GM23248 (cell line): Measurements from ENCODE around the gene RANBP10. TPM values are rescaled to one million over a fixed set of nuclear protein-coding genes. Genes with fewer than 3 reads are reported as not detected.

Experiments used
- DNase-seq: peaks from one replicate; pipeline ENCODE4 v3.0.0-alpha.2; 2015
- H2AFZ ChIP-seq: fragments of 200-600 bp; sonication (generic); 2 replicates; pipeline ENCODE4 v1.6.1; 2016; ENCODE audit warnings: antibody characterized with exemption
- H3F3A ChIP-seq: fragments of 200-600 bp; sonication (generic); 2 replicates; pipeline ENCODE4 v1.6.1; 2016; ENCODE audit warnings: mild to moderate bottlenecking, antibody characterized with exemption, mixed run types; ENCODE audit not compliant: insufficient read depth
- H3K27ac ChIP-seq: fragments of 200-600 bp; sonication (generic); 2 replicates; pipeline ENCODE4 v1.5.1; 2016; ENCODE audit warnings: mild to moderate bottlenecking
- H3K27me3 ChIP-seq: fragments of 200-600 bp; sonication (generic); replicated peaks from 2 replicates; pipeline ENCODE4 v1.6.1; 2016; ENCODE audit warnings: mild to moderate bottlenecking; ENCODE audit not compliant: insufficient read depth
- H3K36me3 ChIP-seq: fragments of 200-600 bp; sonication (generic); 2 replicates; pipeline ENCODE4 v1.6.1; 2016; ENCODE audit warnings: low read depth, mild to moderate bottlenecking
- H3K4me1 ChIP-seq: fragments of 200-600 bp; sonication (generic); 2 replicates; pipeline ENCODE4 v1.6.1; 2016; ENCODE audit warnings: mild to moderate bottlenecking; ENCODE audit not compliant: insufficient read depth
- H3K4me2 ChIP-seq: fragments of 200-600 bp; sonication (generic); one replicate; pipeline ENCODE4 v1.6.1; 2016; ENCODE audit warnings: mild to moderate bottlenecking; ENCODE audit not compliant: unreplicated experiment
- H3K4me3 ChIP-seq: fragments of 200-600 bp; sonication (generic); 2 replicates; pipeline ENCODE4 v1.5.1; 2016; ENCODE audit warnings: mild to moderate bottlenecking
- H3K79me2 ChIP-seq: fragments of 200-600 bp; sonication (generic); 2 replicates; pipeline ENCODE4 v1.6.1; 2016; ENCODE audit warnings: mild to moderate bottlenecking; ENCODE audit not compliant: insufficient read depth
- H3K9ac ChIP-seq: fragments of 200-600 bp; sonication (generic); 2 replicates; pipeline ENCODE4 v1.6.1; 2016; ENCODE audit warnings: mild to moderate bottlenecking
- H3K9me2 ChIP-seq: fragments of 200-600 bp; sonication (generic); 2 replicates; pipeline ENCODE4 v1.6.1; 2016; ENCODE audit warnings: mixed run types, mild to moderate bottlenecking, moderate library complexity; ENCODE audit not compliant: insufficient read depth
- H3K9me3 ChIP-seq: fragments of 200-600 bp; sonication (generic); one replicate; pipeline ENCODE4 v1.6.1; 2017; ENCODE audit warnings: low read depth
- H4K20me1 ChIP-seq: fragments of 200-600 bp; sonication (generic); 2 replicates; pipeline ENCODE4 v1.6.0; 2016; ENCODE audit not compliant: insufficient read depth
- EZH2 ChIP-seq: fragments of 200-600 bp; sonication (generic); IDR thresholded peaks from 2 replicates; pipeline ENCODE4 v1.6.1; 2018; ENCODE audit warnings: antibody characterized with exemption, mild to moderate bottlenecking; ENCODE audit not compliant: insufficient read depth, poor library complexity, severe bottlenecking
- EZH2phosphoT487 ChIP-seq: fragments of 200-600 bp; sonication (generic); IDR thresholded peaks from 2 replicates; pipeline ENCODE4 v1.6.1; 2018; ENCODE audit warnings: antibody characterized with exemption, moderate library complexity, mild to moderate bottlenecking, low read depth; ENCODE audit not compliant: insufficient read depth
- WGBS, 2 experiments: methylation state at CpG; one replicate each; pipeline ENCODE4 v1.1.6; 2015 to 2017; ENCODE audit warnings: low lambda C conversion rate in 2 of 2, low coverage in 1 of 2; ENCODE audit errors: missing lambda C conversion rate in 2 of 2; 5-methylcytosine and 5-hydroxymethylcytosine counted together
- in situ Hi-C: fragments of 300-500 bp; cut with MboI; formaldehyde crosslinking; loops from 2 replicates; pipeline ENCODE4 v1.15.0; 2020
- polyA plus RNA-seq: library from polyadenylated mRNA; unstranded; fragments of >200 nt; fragmentation: Nextera tagmentation; extraction: Ambion mirVana; gene quantifications from 2 replicates; pipeline ENCODE4 v1.2.1, GENCODE V29; 2016
- total RNA-seq: library from RNA; depleted of rRNA; stranded (reverse); fragments of >200 nt; shearing (Covaris generic); gene quantifications from 2 replicates; pipeline ENCODE4 v1.2.3, GENCODE V29; 2014

RANBP10 gene
- total and polyA plus RNA-seq, 2 experiments from 2014 or later = 2.4 to 5.8 TPM

- H4K20me1 ChIP-seq = no peaks in the 10 kb centered on the region
- H3F3A ChIP-seq = no peaks in the 10 kb centered on the region
- DNase-seq = no peak
- H3K9me2 ChIP-seq = no peaks in the 10 kb centered on the region
- H3K27me3 ChIP-seq = no peaks in the 10 kb centered on the region
- H3K79me2 ChIP-seq = peaks cover 20% of the 10 kb centered on the region; the same call in 1 of the 2 replicates
- no peak overlapping the region for H3K4me3 ChIP-seq
- no peaks in the 10 kb centered on the region for H3K9me3 ChIP-seq
- no peak for TF ChIP-seq EZH2
- TF ChIP-seq EZH2phosphoT487 = no peak
- H2AFZ ChIP-seq = no peak overlapping the region
- H3K4me1 ChIP-seq = no peaks in the 10 kb centered on the region
- H3K36me3 ChIP-seq = no peaks in the 10 kb centered on the region
- in situ Hi-C loops = no loop called here
- WGBS, 2 experiments = 91 to 94% methylated on average over 6 of the region's 6 CpGs
- H3K9ac ChIP-seq = no peak overlapping the region
- H3K4me2 ChIP-seq = no peak overlapping the region
- H3K27ac ChIP-seq = no peak overlapping the region
These were observed 31.1 kb downstream of the RANBP10 start for GRCh38 chr16:67775273-67775672.

GRCh38 chr16:67774457-67774853, 31.9 kb downstream of the RANBP10 start:
- Histone ChIP-seq H3K4me3 (no peak overlapping the region), H3K9me3 (no peaks in the 10 kb centered on the region), H3K4me2 (no peak overlapping the region), H3K9ac (no peak overlapping the region), H3F3A (no peaks in the 10 kb centered on the region), H3K4me1 (no peaks in the 10 kb centered on the region), H3K9me2 (no peaks in the 10 kb centered on the region), H3K27ac (no peak overlapping the region), H3K36me3 (no peaks in the 10 kb centered on the region), H3K79me2 (peaks cover 20% of the 10 kb centered on the region; the same call in 1 of the 2 replicates), H3K27me3 (no peaks in the 10 kb centered on the region), H2AFZ (no peak overlapping the region), H4K20me1 (peaks cover 4% of the 10 kb centered on the region; the same call in 1 of the 2 replicates)
- in situ Hi-C loops = no loop called here
- 81 to 83% methylated on average over 3 of the region's 3 CpGs for WGBS, 2 experiments
- DNase-seq = no peak
- TF ChIP-seq EZH2 = no peak
- TF ChIP-seq EZH2phosphoT487 = no peak

GRCh38 chr16:67773569-67774456, 32.5 kb downstream of the RANBP10 start:
- Histone ChIP-seq H3K9me3 (no peaks in the 10 kb centered on the region), H3K4me2 (no peak overlapping the region), H3K27ac (no peak overlapping the region), H3K9me2 (no peaks in the 10 kb centered on the region), H3K9ac (no peak overlapping the region), H2AFZ (no peak overlapping the region), H3K4me1 (no peaks in the 10 kb centered on the region), H3K36me3 (no peaks in the 10 kb centered on the region), H3K4me3 (no peak overlapping the region), H3F3A (no peaks in the 10 kb centered on the region), H4K20me1 (peaks cover 4% of the 10 kb centered on the region; the same call in 1 of the 2 replicates), H3K79me2 (peaks cover 20% of the 10 kb centered on the region; the same call in 1 of the 2 replicates), H3K27me3 (no peaks in the 10 kb centered on the region)
- DNase-seq = no peak
- 64 to 65% methylated on average over 6 of the region's 6 CpGs for WGBS, 2 experiments
- in situ Hi-C loops = no loop called here
- no peak for TF ChIP-seq EZH2phosphoT487
- no peak for TF ChIP-seq EZH2

- 77 to 81% methylated on average over 4 of the region's 4 CpGs for WGBS, 2 experiments
- peaks cover 4% of the 10 kb centered on the region; the same call in 1 of the 2 replicates for H4K20me1 ChIP-seq
- no peaks in the 10 kb centered on the region for H3K9me2 ChIP-seq
- peaks cover 20% of the 10 kb centered on the region; the same call in 1 of the 2 replicates for H3K79me2 ChIP-seq
- H3K36me3 ChIP-seq = no peaks in the 10 kb centered on the region
- no peaks in the 10 kb centered on the region for H3K9me3 ChIP-seq
- H3K27me3 ChIP-seq = no peaks in the 10 kb centered on the region
- no peak overlapping the region for H3K4me3 ChIP-seq
- no peak overlapping the region for H3K27ac ChIP-seq
- no peaks in the 10 kb centered on the region for H3F3A ChIP-seq
- H2AFZ ChIP-seq = no peak overlapping the region
- no peak overlapping the region for H3K4me2 ChIP-seq
- H3K4me1 ChIP-seq = no peaks in the 10 kb centered on the region
- no peak overlapping the region for H3K9ac ChIP-seq
- in situ Hi-C loops = no loop called here
- TF ChIP-seq EZH2phosphoT487 = no peak
- no peak for TF ChIP-seq EZH2
- no peak for DNase-seq
These were observed 33.3 kb downstream of the RANBP10 start for GRCh38 chr16:67773099-67773498.
